Small intestine (tissue), 7 donors: ENCODE results near the gene ARL6IP4. TPM values are rescaled to one million over a fixed set of nuclear protein-coding genes. Genes with fewer than 3 reads are reported as not detected.

Experiments
- DNase-seq, 2 donors: peaks; one replicate each; pipeline versions ENCODE4 v3.0.0 to v3.0.0-alpha.2; 2013
- FAIRE-seq: peaks from 2 replicates; lab custom pipeline; 2012; peaks lifted over from hg19 to GRCh38; lab: Jason Lieb, UNC
- H3K27ac ChIP-seq, 3 donors: one replicate each; pipeline ENCODE4 v1.5.1; 2013; ENCODE audit warnings: low read length in 2 of 3, mild to moderate bottlenecking in 2 of 3, control low read depth in 1 of 3, inconsistent platforms in 1 of 3, low read depth in 1 of 3, moderate library complexity in 1 of 3
- H3K27me3 ChIP-seq, 3 donors: one replicate each; pipeline ENCODE4 v1.6.1; 2013; ENCODE audit warnings: low read length in 3 of 3, inconsistent platforms in 1 of 3; ENCODE audit not compliant: control insufficient read depth in 3 of 3, insufficient read depth in 3 of 3
- H3K36me3 ChIP-seq, 3 donors: one replicate each; pipeline ENCODE4 v1.6.1; 2013; ENCODE audit warnings: low read length in 3 of 3, inconsistent platforms in 1 of 3, low read depth in 1 of 3, mild to moderate bottlenecking in 1 of 3, moderate library complexity in 1 of 3; ENCODE audit not compliant: control insufficient read depth in 3 of 3, insufficient read depth in 2 of 3
- H3K4me1 ChIP-seq, 3 donors: one replicate each; pipeline ENCODE4 v1.6.1; 2013; ENCODE audit warnings: low read length in 2 of 3, inconsistent platforms in 1 of 3, low read depth in 1 of 3, mild to moderate bottlenecking in 1 of 3, moderate library complexity in 1 of 3; ENCODE audit not compliant: control insufficient read depth in 3 of 3, insufficient read depth in 2 of 3
- H3K4me3 ChIP-seq, 3 donors: one replicate each; pipeline ENCODE4 v1.5.1; 2013; ENCODE audit warnings: low read length in 3 of 3, control low read depth in 1 of 3, inconsistent platforms in 1 of 3, low read depth in 1 of 3, mild to moderate bottlenecking in 1 of 3, moderate library complexity in 1 of 3
- H3K9me3 ChIP-seq, 2 donors: one replicate each; pipeline ENCODE4 v1.6.1; 2013; ENCODE audit warnings: low read depth in 1 of 2, low read length in 1 of 2; ENCODE audit not compliant: control insufficient read depth in 2 of 2, insufficient read depth in 1 of 2
- WGBS, 3 donors: extraction: QIAGEN DNeasy Blood & Tissue Kit; methylation state at CpG; one replicate each; pipeline ENCODE4 v1.1.7; 2013; 5-methylcytosine and 5-hydroxymethylcytosine counted together
- polyA plus RNA-seq, 4 donors: library from polyadenylated mRNA; stranded (reverse) in 3 of 4; unstranded in 1 of 4; fragments of 200-250 nt in 3 of 4; fragments of 120-200 nt in 1 of 4; gene quantifications; one replicate each; pipeline versions ENCODE4 v1.2.1 to v1.2.3, GENCODE V29; 2013
- donor health status: healthy with polysubstance abuse.
- donor health status: control.
- donor health status: control.
- donor health status: Bipolar disorder and iron deficiency.
- donor health status: healthy.

The ARL6IP4 gene
- polyA plus RNA-seq, 4 donors, result 197 to 434 (median 332) TPM

- Histone ChIP-seq H3K36me3 (peaks cover 0 to 81% (median 8%) of the 10 kb centered on the region in 3 donors), H3K27me3 (no peaks in the 10 kb centered on the region), H3K4me1 (peaks cover 0 to 31% (median 0%) of the 10 kb centered on the region in 3 donors), H3K27ac (no peak overlapping the region), H3K9me3 (no peaks in the 10 kb centered on the region), H3K4me3 (no peak overlapping the region)
- 91 to 94% (median 91%) methylated on average over 13 of the region's 13 CpGs for WGBS, 3 donors
- no peak for DNase-seq
- no peak for FAIRE-seq
These were observed 7.6 kb downstream of the ARL6IP4 start for GRCh38 chr12:122988036-122988435.

- H3K36me3 ChIP-seq, result peaks cover 0 to 76% (median 8%) of the 10 kb centered on the region in 3 donors
These were observed 8.2 kb downstream of the ARL6IP4 start for GRCh38 chr12:122988612-122989212.

GRCh38 chr12:122989225-122989839 lies 8.9 kb downstream of the ARL6IP4 start:
- WGBS, 3 donors, result 84 to 91% (median 90%) methylated on average over 8 to 10 of the region's 10 CpGs
- DNase-seq (no peak), FAIRE-seq (no peak)
- H3K4me3 ChIP-seq, result no peak overlapping the region
- no peaks in the 10 kb centered on the region for H3K27me3 ChIP-seq
- H3K36me3 ChIP-seq, result peaks cover 0 to 71% (median 6%) of the 10 kb centered on the region in 3 donors
- H3K4me1 ChIP-seq, result peaks cover 0 to 26% (median 0%) of the 10 kb centered on the region in 3 donors
- H3K27ac ChIP-seq, result no peak overlapping the region
- H3K9me3 ChIP-seq, result no peaks in the 10 kb centered on the region

More at GRCh38 chr12:122988612-122989212, 8.2 kb downstream of the ARL6IP4 start:
- no peaks in the 10 kb centered on the region for H3K27me3 ChIP-seq
- no peak overlapping the region for H3K27ac ChIP-seq
- H3K4me3 ChIP-seq, result no peak overlapping the region
- no peaks in the 10 kb centered on the region for H3K9me3 ChIP-seq
- FAIRE-seq, result no peak
- DNase-seq, result no peak
- peaks cover 0 to 29% (median 0%) of the 10 kb centered on the region in 3 donors for H3K4me1 ChIP-seq
- WGBS, 3 donors, result 90 to 96% (median 93%) methylated on average over 19 to 21 of the region's 21 CpGs

GRCh38 chr12:122989874-122990419 lies 9.5 kb downstream of the ARL6IP4 start:
- Histone ChIP-seq H3K36me3 (peaks cover 0 to 72% (median 6%) of the 10 kb centered on the region in 3 donors), H3K9me3 (no peaks in the 10 kb centered on the region), H3K4me1 (peaks cover 0 to 21% (median 0%) of the 10 kb centered on the region in 3 donors), H3K27me3 (no peaks in the 10 kb centered on the region), H3K4me3 (no peak overlapping the region), H3K27ac (no peak overlapping the region)
- 90 to 94% (median 92%) methylated on average over 20 to 22 of the region's 22 CpGs for WGBS, 3 donors
- FAIRE-seq (no peak), DNase-seq (no peak)

GRCh38 chr12:122990561-122990960 lies 10.1 kb downstream of the ARL6IP4 start:
- FAIRE-seq, result no peak
- Histone ChIP-seq H3K27me3 (no peaks in the 10 kb centered on the region), H3K4me1 (peaks cover 0 to 17% (median 0%) of the 10 kb centered on the region in 3 donors), H3K9me3 (no peaks in the 10 kb centered on the region), H3K4me3 (no peak overlapping the region), H3K27ac (no peak overlapping the region), H3K36me3 (peaks cover 0 to 71% (median 6%) of the 10 kb centered on the region in 3 donors)
- no peak for DNase-seq
- 82 to 91% (median 87%) methylated on average over 12 to 13 of the region's 13 CpGs for WGBS, 3 donors

GRCh38 chr12:122990961-122991622 lies 10.6 kb downstream of the ARL6IP4 start:
- 86 to 93% (median 92%) methylated on average over 13 of the region's 13 CpGs for WGBS, 3 donors

GRCh38 chr12:122991623-122992275 lies 11.3 kb downstream of the ARL6IP4 start:
- DNase-seq (no peak), FAIRE-seq (no peak)
- Histone ChIP-seq H3K36me3 (peaks cover 0 to 73% (median 3%) of the 10 kb centered on the region in 3 donors), H3K9me3 (no peaks in the 10 kb centered on the region), H3K27me3 (no peaks in the 10 kb centered on the region), H3K27ac (no peak overlapping the region), H3K4me3 (no peak overlapping the region), H3K4me1 (peaks cover 0 to 17% (median 0%) of the 10 kb centered on the region in 3 donors)
- WGBS, 3 donors, result 81 to 88% (median 86%) methylated on average over 27 of the region's 27 CpGs

More at GRCh38 chr12:122990961-122991622, 10.6 kb downstream of the ARL6IP4 start:
- no peak for DNase-seq
- Histone ChIP-seq H3K27me3 (no peaks in the 10 kb centered on the region), H3K4me1 (peaks cover 0 to 17% (median 0%) of the 10 kb centered on the region in 3 donors), H3K27ac (no peak overlapping the region), H3K4me3 (no peak overlapping the region), H3K36me3 (peaks cover 0 to 73% (median 6%) of the 10 kb centered on the region in 3 donors), H3K9me3 (no peaks in the 10 kb centered on the region)
- no peak for FAIRE-seq

- Histone ChIP-seq H3K27ac (no peak overlapping the region), H3K4me3 (no peak overlapping the region), H3K9me3 (no peaks in the 10 kb centered on the region), H3K27me3 (no peaks in the 10 kb centered on the region), H3K36me3 (peaks cover 0 to 73% (median 3%) of the 10 kb centered on the region in 3 donors), H3K4me1 (peaks cover 0 to 17% (median 0%) of the 10 kb centered on the region in 3 donors)
- FAIRE-seq (no peak), DNase-seq (no peak)
- 85 to 94% (median 92%) methylated on average over 19 of the region's 19 CpGs for WGBS, 3 donors
These were observed 11.9 kb downstream of the ARL6IP4 start for GRCh38 chr12:122992386-122992785.
